ENCODE measurements around the gene ZBTB46. TPM values are rescaled to one million over a fixed set of nuclear protein-coding genes. Genes with fewer than 3 reads are reported as not detected.

Gene ZBTB46
- total RNA-seq, 1 experiment from 2014 or later = 10.7 TPM

DNA sequence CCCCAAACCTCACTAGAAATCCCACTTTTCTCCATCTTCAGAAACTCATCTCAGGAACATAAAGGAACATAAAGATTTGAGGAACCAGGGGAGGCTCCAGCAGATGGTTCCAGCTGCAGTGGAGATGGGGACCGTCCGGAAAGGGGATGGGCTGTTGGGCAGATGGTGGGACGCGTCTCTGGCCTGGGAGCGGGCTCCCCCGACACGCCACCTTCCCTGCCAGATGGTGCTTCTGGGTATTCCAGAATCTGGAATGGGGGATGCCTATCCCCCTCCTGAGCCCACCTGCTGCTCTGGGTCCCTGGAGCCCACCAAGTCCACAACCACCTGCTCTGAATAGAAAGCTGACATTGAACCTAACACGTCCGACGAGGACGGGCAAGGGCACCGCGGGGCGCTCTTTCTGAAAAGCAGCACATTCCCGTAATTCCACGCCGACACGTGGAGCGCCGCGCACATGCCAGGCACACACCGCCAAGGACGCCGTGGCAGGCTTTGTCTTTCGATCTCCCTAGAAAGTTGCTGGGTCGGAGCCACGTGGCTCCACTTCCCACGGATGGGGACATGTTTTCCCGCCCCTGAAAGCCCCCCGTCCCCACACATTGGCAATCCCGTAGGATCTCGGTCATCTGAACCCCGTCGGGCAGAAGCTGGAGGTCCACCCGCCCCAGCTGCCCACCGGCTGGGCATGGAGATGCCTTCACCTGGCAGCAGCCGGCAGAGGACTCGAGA lies 64.2 kb downstream of the ZBTB46 start (continued):
- TF ChIP-seq RAD21 (IDR thresholded peaks at IDR 0.05; ENCODE audit: low read depth) (no peak), EZH2phosphoT487 (IDR thresholded peaks at IDR 0.05; ENCODE audit: borderline replicate concordance) (no peak)

GRCh38 chr20:63765902-63766301 lies 65.2 kb downstream of the ZBTB46 start:
- intact Hi-C loops (cut with micrococcal nuclease) = no loop called here
- DNase-seq (ENCODE audit: low read depth, low spot score) = no peak
- Histone ChIP-seq H3K79me2 (ENCODE audit: insufficient read depth, low read length) (no peaks in the 10 kb centered on the region), H3K4me2 (ENCODE audit: low read length) (no peak overlapping the region), H2AFZ (ENCODE audit: low read depth, low read length, poor library complexity, severe bottlenecking) (no peak overlapping the region), H4K20me1 (ENCODE audit: insufficient read depth) (no peaks in the 10 kb centered on the region), H3K9me3 (ENCODE audit: control insufficient read depth in 1 of 2, insufficient read depth in 1 of 2, low read depth in 1 of 2, low read length in 2 of 2) (no peaks in the 10 kb centered on the region), H3K4me3 (replicated peaks in 1 of 2; ENCODE audit: low read depth in 1 of 2, low read length in 2 of 2) (no peak overlapping the region), H3K27ac (ENCODE audit: low read depth, low read length) (no peak overlapping the region), H3K9ac (ENCODE audit: low read length) (no peak overlapping the region), H3K9me2 (ENCODE audit: insufficient read depth) (no peaks in the 10 kb centered on the region), H3K36me3 (ENCODE audit: control insufficient read depth in 1 of 2, insufficient read depth in 2 of 2, low read length in 2 of 2) (no peaks in the 10 kb centered on the region), H3K4me1 (ENCODE audit: control insufficient read depth in 1 of 2, insufficient read depth in 2 of 2, low read length in 2 of 2) (no peaks in the 10 kb centered on the region), H3K27me3 (ENCODE audit: insufficient read depth, low read length) (no peaks in the 10 kb centered on the region)
- ChIA-PET CTCF (interaction anchor here (1.0 kb wide), 1 partner anchor 20 kb away, joined by 3 read pairs; no protein-coding TSS in a partner anchor), RAD21 (ENCODE audit: low non-redundant PET in 1 of 2, low total read pairs in 2 of 2, uncharacterized antibody in 2 of 2, unreplicated experiment in 2 of 2) (interaction anchor here in 1 of 2 experiments (0.6 to 0.7 kb wide), 2 partner anchors 28 to 101 kb away, joined by 3 read pairs; no protein-coding TSS in a partner anchor), POLR2A (no interaction called here)
- ATAC-seq = no peak
- no peak for TF ChIP-seq CBX3 (IDR thresholded peaks at IDR 0.05; ENCODE audit: low read depth)
- no peak for TF ChIP-seq RAD21 (IDR thresholded peaks at IDR 0.05; ENCODE audit: low read depth)
- TF ChIP-seq, protein P1, sequence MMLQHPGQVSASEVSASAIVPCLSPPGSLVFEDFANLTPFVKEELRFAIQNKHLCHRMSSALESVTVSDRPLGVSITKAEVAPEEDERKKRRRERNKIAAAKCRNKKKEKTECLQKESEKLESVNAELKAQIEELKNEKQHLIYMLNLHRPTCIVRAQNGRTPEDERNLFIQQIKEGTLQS (IDR thresholded peaks at IDR 0.05) = no peak
- no peak for TF ChIP-seq EGR1 (IDR thresholded peaks at IDR 0.05; ENCODE audit: low read depth)
- TF ChIP-seq ZNF274 (IDR thresholded peaks at IDR 0.05; ENCODE audit: low read depth, low read length) = no peak
- no peak for TF ChIP-seq SP1 (IDR thresholded peaks at IDR 0.05; ENCODE audit: low read depth)
- no peak for TF ChIP-seq SRF (IDR thresholded peaks at IDR 0.05; ENCODE audit: low read depth)
- no peak for TF ChIP-seq POLR2AphosphoS5 (IDR thresholded peaks at IDR 0.05; ENCODE audit: low read depth, low read length)
- TF ChIP-seq, protein P2, sequence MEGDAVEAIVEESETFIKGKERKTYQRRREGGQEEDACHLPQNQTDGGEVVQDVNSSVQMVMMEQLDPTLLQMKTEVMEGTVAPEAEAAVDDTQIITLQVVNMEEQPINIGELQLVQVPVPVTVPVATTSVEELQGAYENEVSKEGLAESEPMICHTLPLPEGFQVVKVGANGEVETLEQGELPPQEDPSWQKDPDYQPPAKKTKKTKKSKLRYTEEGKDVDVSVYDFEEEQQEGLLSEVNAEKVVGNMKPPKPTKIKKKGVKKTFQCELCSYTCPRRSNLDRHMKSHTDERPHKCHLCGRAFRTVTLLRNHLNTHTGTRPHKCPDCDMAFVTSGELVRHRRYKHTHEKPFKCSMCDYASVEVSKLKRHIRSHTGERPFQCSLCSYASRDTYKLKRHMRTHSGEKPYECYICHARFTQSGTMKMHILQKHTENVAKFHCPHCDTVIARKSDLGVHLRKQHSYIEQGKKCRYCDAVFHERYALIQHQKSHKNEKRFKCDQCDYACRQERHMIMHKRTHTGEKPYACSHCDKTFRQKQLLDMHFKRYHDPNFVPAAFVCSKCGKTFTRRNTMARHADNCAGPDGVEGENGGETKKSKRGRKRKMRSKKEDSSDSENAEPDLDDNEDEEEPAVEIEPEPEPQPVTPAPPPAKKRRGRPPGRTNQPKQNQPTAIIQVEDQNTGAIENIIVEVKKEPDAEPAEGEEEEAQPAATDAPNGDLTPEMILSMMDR (IDR thresholded peaks at IDR 0.05 in 2 of 3, conservative IDR thresholded peaks at IDR 0.05 in 1 of 3; ENCODE audit: borderline replicate concordance in 1 of 3, insufficient read depth in 1 of 3, low read depth in 2 of 3, low read length in 2 of 3) = no peak
- no peak for TF ChIP-seq CEBPB (IDR thresholded peaks at IDR 0.05; ENCODE audit: low read depth)
- no peak for TF ChIP-seq SIN3A (IDR thresholded peaks at IDR 0.05; ENCODE audit: low read depth)
- BruUV-seq (replicated peaks) = no TSS peak

Measured in HCT116 (cell line).